ENCODE data around the gene SPTBN1.
A peak's percentile ranks its signal among the peaks of the same experiment; 100 is the strongest.

SPTBN1 gene

GRCh38 chr2:54553775-54554174, 97.6 kb downstream of the SPTBN1 start:
- no peak for DNase-seq (ENCODE audit: low read depth)

DNA sequence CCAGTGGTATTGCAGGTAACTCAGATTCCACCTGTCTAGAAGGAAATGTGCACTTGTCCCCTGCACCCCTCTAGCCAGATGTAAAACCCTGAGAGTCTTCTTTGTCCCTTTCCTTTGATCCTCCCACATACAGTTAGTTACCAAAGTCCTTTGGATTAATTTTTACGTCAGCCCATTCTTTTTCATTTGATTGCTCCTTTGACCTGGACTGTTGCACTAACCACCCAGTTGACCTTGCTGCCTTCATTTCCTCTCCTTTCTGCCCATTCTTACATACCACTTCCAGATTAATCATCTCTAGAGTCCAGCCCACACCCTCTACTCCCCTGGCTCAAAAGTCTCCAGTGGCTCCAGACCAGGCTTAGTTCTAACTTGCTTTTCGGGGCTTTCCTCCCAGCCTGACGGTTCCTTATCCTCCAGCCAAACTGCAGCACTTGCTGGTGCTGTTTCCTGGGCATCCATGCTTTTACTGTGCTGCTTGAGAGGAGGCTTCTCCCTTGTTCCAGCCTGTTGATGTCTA, 99.3 kb downstream of the SPTBN1 start:
- DNase-seq (ENCODE audit: low read depth), result no peak

- no peak for DNase-seq (ENCODE audit: low read depth)
Measured at GRCh38 chr2:54556621-54557121, 100.5 kb downstream of the SPTBN1 start.

DNA sequence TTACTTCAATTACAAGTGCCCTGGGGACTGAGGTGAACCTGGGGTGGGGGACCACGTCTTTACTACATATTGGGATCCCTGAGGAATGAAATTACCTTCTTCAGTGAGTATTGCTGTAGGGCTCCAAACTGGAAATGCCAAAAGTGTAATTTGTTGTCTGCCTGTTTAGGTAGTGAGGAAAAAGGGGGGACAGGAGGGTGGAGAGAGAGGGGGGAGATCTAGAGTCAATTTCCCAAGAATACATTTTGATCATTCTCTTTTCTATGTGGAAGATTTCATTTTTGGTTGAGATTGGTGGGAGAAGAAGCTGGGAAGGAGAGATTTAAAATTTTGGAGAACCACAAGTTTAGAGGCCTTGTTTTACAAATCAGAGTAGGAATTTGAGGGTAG, 101.1 kb downstream of the SPTBN1 start:
- no peak for DNase-seq (ENCODE audit: low read depth)

GRCh38 chr2:54557601-54558187, 101.6 kb downstream of the SPTBN1 start:
- DNase-seq (ENCODE audit: low read depth), result no peak

DNA sequence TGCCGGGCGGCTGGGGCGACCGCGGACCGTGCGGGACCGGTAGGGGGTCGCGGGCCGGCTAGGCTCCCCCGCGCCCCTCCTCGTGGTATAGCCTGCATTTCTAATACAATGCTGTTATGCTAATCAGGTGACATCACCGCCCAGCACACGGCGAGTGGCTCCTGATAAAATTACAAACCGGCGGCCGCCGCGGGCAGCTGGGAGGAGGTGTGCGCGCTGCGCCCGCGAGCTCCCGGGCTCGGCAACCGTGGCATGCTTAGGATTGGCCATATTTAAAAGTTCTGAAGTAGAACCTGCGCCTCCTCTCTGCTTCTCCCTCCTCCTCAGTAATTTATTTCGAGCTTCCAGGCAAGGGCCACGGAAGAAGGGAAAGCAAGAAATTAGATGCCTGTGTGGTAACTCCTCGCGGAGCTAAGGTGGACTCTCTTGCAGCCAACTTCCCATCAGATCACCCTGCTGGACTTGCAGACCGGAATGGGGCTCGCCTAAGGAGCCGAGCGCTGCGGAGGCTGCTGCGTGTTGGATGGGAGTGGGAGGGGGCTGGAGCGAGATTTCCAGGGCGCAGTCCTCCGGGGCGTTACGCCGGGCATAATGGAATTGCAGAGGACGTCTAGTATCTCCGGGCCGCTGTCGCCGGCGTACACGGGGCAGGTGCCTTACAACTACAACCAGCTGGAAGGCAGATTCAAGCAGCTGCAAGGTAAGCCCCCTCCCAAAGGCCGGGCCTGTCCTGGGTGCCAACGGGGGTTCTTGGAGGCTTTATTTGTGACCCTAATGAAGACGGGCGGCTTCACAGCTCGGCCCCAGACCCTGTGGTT, 102.3 kb downstream of the SPTBN1 start:
- DNase-seq (ENCODE audit: low read depth), result no peak

- DNase-seq (ENCODE audit: low read depth), result no peak
Measured at GRCh38 chr2:54559006-54559445, 102.9 kb downstream of the SPTBN1 start.

DNA sequence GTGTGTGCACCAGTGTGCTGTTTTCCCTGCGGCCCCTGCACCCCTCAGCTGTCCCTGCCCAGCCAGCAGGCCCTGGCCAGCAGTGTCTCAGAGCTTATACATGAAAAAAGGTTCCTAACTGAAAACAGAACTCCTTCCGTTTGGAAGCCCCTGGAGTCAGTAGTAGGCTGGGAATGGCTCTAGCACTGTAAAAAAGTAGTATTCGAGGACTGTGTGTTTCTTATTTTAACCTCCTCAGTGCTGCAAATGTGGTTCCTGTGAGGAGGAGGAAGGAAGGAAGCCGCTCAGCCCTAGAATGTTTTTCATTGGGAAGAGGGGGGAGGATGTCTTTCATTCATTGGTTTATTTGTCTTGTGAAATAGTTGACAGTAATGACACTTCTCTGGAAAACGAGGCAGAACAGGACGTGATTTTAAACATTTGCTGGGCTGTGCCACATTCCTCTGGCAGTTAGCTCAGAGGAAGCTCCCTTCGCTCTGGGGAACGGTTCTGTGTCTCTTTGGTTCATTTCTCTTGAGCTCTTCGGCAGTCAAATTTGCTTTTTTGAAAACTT, 103.5 kb downstream of the SPTBN1 start:
- DNase-seq (ENCODE audit: low read depth), result no peak

GRCh38 chr2:54560146-54560881, 104.2 kb downstream of the SPTBN1 start:
- no peak for DNase-seq (ENCODE audit: low read depth)

GRCh38 chr2:54561010-54561409, 104.9 kb downstream of the SPTBN1 start:
- DNase-seq (ENCODE audit: low read depth), result no peak

GRCh38 chr2:54564439-54564838, 108.3 kb downstream of the SPTBN1 start:
- DNase-seq (ENCODE audit: low read depth), result no peak

DNA sequence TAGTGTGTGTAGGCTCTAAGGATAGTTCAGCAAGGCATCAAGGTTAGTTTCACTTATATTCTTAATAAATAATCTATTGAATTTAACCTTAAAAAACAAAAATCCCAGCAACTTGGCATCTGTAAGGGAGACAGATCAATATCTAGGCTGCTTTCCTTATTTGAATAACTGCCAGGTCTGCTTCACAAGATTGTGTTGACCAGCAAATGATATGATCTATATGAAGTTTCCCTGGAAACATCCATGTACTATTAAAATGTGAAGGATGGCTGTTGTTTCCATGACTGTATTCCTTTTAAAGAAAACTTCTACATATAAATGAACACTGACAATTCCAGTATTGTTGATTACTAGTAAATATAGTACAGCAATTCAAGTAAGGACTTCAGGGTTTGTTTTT, 109.4 kb downstream of the SPTBN1 start:
- DNase-seq (ENCODE audit: low read depth), result no peak

- no peak for DNase-seq (ENCODE audit: low read depth)
Measured at GRCh38 chr2:54566896-54567295, 110.8 kb downstream of the SPTBN1 start.

- DNase-seq (ENCODE audit: low read depth), result no peak
Measured at GRCh38 chr2:54568876-54569321, 112.8 kb downstream of the SPTBN1 start.

GRCh38 chr2:54569745-54570301, 113.7 kb downstream of the SPTBN1 start:
- no peak for DNase-seq (ENCODE audit: low read depth)

- no peak for DNase-seq (ENCODE audit: low read depth)
Measured at GRCh38 chr2:54570321-54570855, 114.3 kb downstream of the SPTBN1 start.

DNA sequence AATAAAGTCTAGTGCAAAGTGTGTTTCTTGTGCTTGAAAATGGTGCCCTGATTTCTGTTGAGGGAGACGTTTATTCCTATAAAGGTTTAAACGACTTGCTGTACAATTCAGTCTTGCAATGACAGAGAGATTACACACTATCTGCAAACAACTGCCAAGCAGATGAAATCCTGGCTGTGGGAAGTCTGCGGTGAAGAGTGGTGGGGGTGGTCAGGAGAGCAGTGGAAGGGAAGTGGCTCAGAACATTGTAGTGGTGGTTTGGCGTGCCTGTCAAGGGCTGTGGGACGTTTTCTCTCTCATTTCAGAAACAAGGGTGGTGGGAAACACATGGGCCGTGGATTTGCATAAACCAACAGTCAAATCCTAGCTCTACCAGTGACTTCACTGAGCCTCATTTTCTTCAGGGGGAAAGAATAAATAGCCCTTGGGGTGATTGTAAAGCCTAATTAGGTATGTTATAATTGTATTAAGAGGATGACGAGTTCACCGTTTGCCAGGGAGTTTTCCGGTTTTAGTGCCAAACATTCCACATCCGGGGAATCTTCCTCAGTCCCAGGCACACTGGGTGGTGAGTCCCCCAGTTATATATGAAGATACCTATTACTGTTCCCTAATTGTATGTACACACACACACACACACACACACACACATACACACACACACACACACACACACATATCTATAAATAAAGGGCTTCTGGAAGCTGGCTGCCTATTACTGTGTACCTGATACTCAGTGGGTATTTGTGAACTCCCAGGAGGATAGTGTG, 115.0 kb downstream of the SPTBN1 start:
- DNase-seq (ENCODE audit: low read depth), result peak; percentile 81

DNA sequence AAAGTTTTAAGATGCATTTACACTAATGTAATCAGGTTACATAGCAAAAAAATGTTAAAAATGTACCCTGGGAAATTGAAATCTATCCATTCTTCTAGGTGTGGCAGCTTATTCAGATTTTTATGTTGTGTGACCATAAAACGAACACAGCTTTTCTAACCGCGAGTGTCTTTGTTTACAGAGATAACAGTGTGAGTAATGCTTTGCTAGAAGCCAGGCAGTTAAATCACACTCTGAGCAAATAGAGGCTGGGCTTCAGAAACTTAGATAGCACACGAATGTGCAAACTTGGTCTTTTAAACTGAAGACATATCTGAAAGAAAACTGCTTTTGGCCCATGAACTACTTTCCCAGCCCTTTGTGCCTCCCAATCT, 116.1 kb downstream of the SPTBN1 start:
- peak; percentile 88 for DNase-seq (ENCODE audit: low read depth)

- DNase-seq (ENCODE audit: low read depth), result no peak
Measured at GRCh38 chr2:54572636-54573536, 116.8 kb downstream of the SPTBN1 start.

DNA sequence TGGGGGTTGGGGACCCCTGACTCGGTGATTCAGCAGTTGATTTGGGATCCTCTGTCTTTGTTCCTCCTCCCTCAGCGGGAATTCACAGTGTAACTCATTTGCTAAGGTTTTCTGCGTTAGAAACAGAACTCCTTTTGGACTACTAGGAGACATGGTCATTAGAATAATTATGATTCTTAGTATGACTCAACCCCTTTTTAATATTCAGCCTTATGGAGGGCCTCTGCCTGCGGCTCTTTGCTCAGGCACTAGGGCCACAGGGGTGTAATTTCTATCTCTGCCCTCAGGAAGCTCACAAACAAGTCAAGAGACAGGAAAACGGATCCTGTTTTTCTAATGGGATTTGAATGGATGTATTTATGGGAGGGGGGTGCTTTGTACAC, 117.4 kb downstream of the SPTBN1 start:
- DNase-seq (ENCODE audit: low read depth), result no peak
